DMS 273 (cell line): Measurements from ENCODE around the gene EPAS1.
"Not testable (repeated sequence)": the region's sequence is repeated elsewhere in the genome, so short reads cannot be mapped to it uniquely, and the experiment has no call there.

Source experiments
- DNase-seq: peaks from one replicate; lab custom pipeline; 2025; ENCODE audit not compliant: unreplicated experiment; lab: John Stamatoyannopoulos, UW

The EPAS1 gene

GRCh38 chr2:46394649-46395510 is 97.7 kb downstream of the EPAS1 start:
- DNase-seq, result no peak

- not testable (repeated sequence) for DNase-seq
Measured at GRCh38 chr2:46395730-46396129, 98.5 kb downstream of the EPAS1 start.

- no peak for DNase-seq
Measured at GRCh38 chr2:46400016-46400415, 102.8 kb downstream of the EPAS1 start.

GRCh38 chr2:46402874-46403273 is 105.7 kb downstream of the EPAS1 start:
- no peak for DNase-seq

GRCh38 chr2:46404181-46404759 is 107.1 kb downstream of the EPAS1 start:
- no peak for DNase-seq

- DNase-seq, result no peak
Measured at GRCh38 chr2:46407852-46408455, 110.7 kb downstream of the EPAS1 start.

GRCh38 chr2:46409756-46410155 is 112.5 kb downstream of the EPAS1 start:
- no peak for DNase-seq

GRCh38 chr2:46410273-46411244 is 113.4 kb downstream of the EPAS1 start:
- no peak for DNase-seq

GRCh38 chr2:46411245-46411641 is 114.0 kb downstream of the EPAS1 start:
- no peak for DNase-seq

GRCh38 chr2:46411985-46412384 is 114.8 kb downstream of the EPAS1 start:
- no peak for DNase-seq

GRCh38 chr2:46413111-46413510 is 115.9 kb downstream of the EPAS1 start:
- DNase-seq, result no peak

GRCh38 chr2:46413631-46414030 is 116.4 kb downstream of the EPAS1 start:
- no peak for DNase-seq

- no peak for DNase-seq
Measured at GRCh38 chr2:46414701-46415100, 117.5 kb downstream of the EPAS1 start.

- no peak for DNase-seq
Measured at GRCh38 chr2:46416280-46416679, 119.1 kb downstream of the EPAS1 start.

- DNase-seq, result no peak
Measured at GRCh38 chr2:46416739-46417403, 119.7 kb downstream of the EPAS1 start.

GRCh38 chr2:46420945-46421344 is 123.7 kb downstream of the EPAS1 start:
- DNase-seq, result no peak

GRCh38 chr2:46421361-46421760 is 124.2 kb downstream of the EPAS1 start:
- DNase-seq, result no peak

- DNase-seq, result no peak
Measured at GRCh38 chr2:46422717-46423394, 125.6 kb downstream of the EPAS1 start.

GRCh38 chr2:46424937-46425336 is 127.7 kb downstream of the EPAS1 start:
- DNase-seq, result no peak

GRCh38 chr2:46428911-46429436 is 131.8 kb downstream of the EPAS1 start:
- DNase-seq, result no peak
